HepG2 (cell line): ENCODE measurements around the gene ZBTB47. TPM values are rescaled to one million over a fixed set of nuclear protein-coding genes. Genes with fewer than 3 reads are reported as not detected.

ENCODE experiments used
- ATAC-seq: fragments of 200-7000 bp; cut with Tn5 transposase; 3 replicates; pipeline ENCODE4 v1.9.1; 2020; ENCODE audit warnings: mild to moderate bottlenecking, moderate library complexity
- BruUV-seq: library from RNA; stranded (reverse); fragments of 400-500 nt; replicated peaks from 2 replicates; lab custom pipeline; 2021; lab: Mats Ljungman, UMichigan
- CTCF ChIA-PET: fragments of 300-600 bp; formaldehyde crosslinking; extraction: SDS; loops from one replicate; lab custom pipeline; 2021; ENCODE audit warnings: low total read pairs, inconsistent platforms, low intra/inter-chr PET ratio; lab: Yijun Ruan, JAX
- POLR2A ChIA-PET: fragments of 350-600 bp; sonication (Branson Sonifier 250); formaldehyde crosslinking; loops from one replicate; lab custom pipeline; 2020; ENCODE audit warnings: antibody characterized with exemption, inconsistent platforms; lab: Yijun Ruan, JAX
- DNase-seq: peaks from one replicate; pipeline ENCODE4 v3.0.0-alpha.2; 2015; ENCODE audit warnings: low spot score
- FAIRE-seq: peaks from 3 replicates; lab custom pipeline; 2011; peaks lifted over from hg19 to GRCh38; lab: Jason Lieb, UNC
- H2AFZ ChIP-seq: one replicate; pipeline ENCODE4 v1.6.1; 2011; ENCODE audit warnings: low read length, inconsistent platforms
- H3K27ac ChIP-seq: fragments of 300-600 bp; 3 replicates; pipeline ENCODE4 v1.8.0; 2011; ENCODE audit warnings: mixed run types, mild to moderate bottlenecking, mixed read lengths, low read length, inconsistent platforms; ENCODE audit not compliant: insufficient read depth; ENCODE audit errors: extremely low read length
- H3K27me3 ChIP-seq, 2 experiments: fragments of 200-600 bp in 1 of 2; 2 replicates in 1 of 2; 3 replicates in 1 of 2; pipeline versions ENCODE4 v1.6.0 to v1.8.0; 2011; ENCODE audit warnings: low read length in 2 of 2, mild to moderate bottlenecking in 2 of 2, moderate library complexity in 2 of 2, inconsistent platforms in 1 of 2; ENCODE audit not compliant: insufficient read depth in 2 of 2, control insufficient read depth in 1 of 2
- H3K36me3 ChIP-seq, 2 experiments: fragments of 200-600 bp in 1 of 2; replicated peaks in 1 of 2; 2 replicates in 1 of 2; 3 replicates in 1 of 2; pipeline versions ENCODE4 v1.5.1 to v1.8.0; 2011; ENCODE audit warnings: low read length in 2 of 2, inconsistent platforms in 1 of 2; ENCODE audit not compliant: insufficient read depth in 2 of 2, control insufficient read depth in 1 of 2
- H3K4me1 ChIP-seq: 2 replicates; pipeline ENCODE4 v1.5.1; 2012; ENCODE audit warnings: low read length, inconsistent platforms; ENCODE audit not compliant: insufficient read depth
- H3K4me2 ChIP-seq: 2 replicates; pipeline ENCODE4 v1.6.0; 2011; ENCODE audit warnings: low read depth, low read length, inconsistent platforms
- H3K4me3 ChIP-seq, 3 experiments: fragments of 200-600 bp in 1 of 3; sonication (generic), shearing (Covaris generic) in 1 of 3; replicated peaks in 1 of 3; 2 replicates each; pipeline ENCODE4 v1.5.1; 2011 to 2016; ENCODE audit warnings: low read length in 3 of 3, inconsistent platforms in 2 of 3, low read depth in 2 of 3, mild to moderate bottlenecking in 2 of 3, control low read depth in 1 of 3, mixed read lengths in 1 of 3; ENCODE audit not compliant: insufficient read depth in 1 of 3
- H3K79me2 ChIP-seq: one replicate; pipeline ENCODE4 v1.6.1; 2011; ENCODE audit warnings: low read length, inconsistent platforms; ENCODE audit not compliant: insufficient read depth
- H3K9ac ChIP-seq: 2 replicates; pipeline ENCODE4 v1.6.0; 2011; ENCODE audit warnings: mild to moderate bottlenecking, low read depth, low read length, inconsistent platforms; ENCODE audit not compliant: insufficient read depth
- H3K9me3 ChIP-seq: 2 replicates; pipeline ENCODE4 v1.5.1; 2012; ENCODE audit warnings: mild to moderate bottlenecking, low read length
- H4K20me1 ChIP-seq: 2 replicates; pipeline ENCODE4 v1.6.0; 2011; ENCODE audit warnings: inconsistent platforms, mild to moderate bottlenecking, low read length, moderate library complexity; ENCODE audit not compliant: insufficient read depth
- HNRNPL ChIP-seq: fragments of 200-400 bp; formaldehyde crosslinking; IDR thresholded peaks from 2 replicates; pipeline ENCODE4 v1.6.1; 2017; ENCODE audit warnings: mild to moderate bottlenecking, low read depth, low read length
- KAT7 ChIP-seq: IDR thresholded peaks from 2 replicates; pipeline ENCODE4 v1.6.1; 2018; ENCODE audit warnings: borderline replicate concordance, missing compliant biosample characterization
- MAZ ChIP-seq, 2 experiments: sonication (generic) in 1 of 2; formaldehyde crosslinking in 1 of 2; IDR thresholded peaks; 2 replicates each; pipeline versions ENCODE4 v1.5.0 to v1.6.1; 2012 to 2020; ENCODE audit warnings: low read depth in 2 of 2, mild to moderate bottlenecking in 2 of 2, borderline replicate concordance in 1 of 2, improper control_type of control experiment in 1 of 2, low read length in 1 of 2, missing genetic modification reagents in 1 of 2, moderate library complexity in 1 of 2
- SRSF1 ChIP-seq: fragments of 200-400 bp; formaldehyde crosslinking; optimal IDR thresholded peaks from 2 replicates; pipeline ENCODE3; 2017; ENCODE audit warnings: mild to moderate bottlenecking, low read depth, low read length, moderate library complexity
- TEAD2 ChIP-seq: sonication (generic); formaldehyde crosslinking; IDR thresholded peaks from 2 replicates; pipeline ENCODE4 v1.9.0; 2021; ENCODE audit warnings: missing genetic modification reagents
- ZFP36 ChIP-seq: fragments of 150-350 bp; IDR thresholded peaks from 2 replicates; pipeline ENCODE4 v1.6.1; 2018; ENCODE audit warnings: borderline replicate concordance, low read length, low read depth; ENCODE audit not compliant: partially characterized antibody
- ZNF570 ChIP-seq: sonication (generic); formaldehyde crosslinking; IDR thresholded peaks from 2 replicates; pipeline ENCODE4 v1.4.0; 2020; ENCODE audit warnings: mild to moderate bottlenecking, missing genetic modification reagents, borderline replicate concordance
- WGBS: methylation state at CpG from one replicate; pipeline ENCODE4 v1.1.6; 2017; ENCODE audit warnings: low lambda C conversion rate; 5-methylcytosine and 5-hydroxymethylcytosine counted together
- in situ Hi-C: cut with HindIII; loops from 2 replicates; pipeline ENCODE4 v1.10.0; 2017; ENCODE audit warnings: low pct_unique_long_range_greater_than_20kb; ENCODE audit not compliant: extremely low pct_ligation_motif_present
- intact Hi-C: fragments of 100-400 bp; cut with micrococcal nuclease; formaldehyde crosslinking; loops from one replicate; pipeline ENCODE4 v1.10.0; 2022; ENCODE audit not compliant: unreplicated experiment
- polyA plus RNA-seq, 8 experiments: library from polyadenylated mRNA; depleted of rRNA in 3 of 8; stranded (reverse) in 7 of 8; unstranded in 1 of 8; fragments of >200 nt; fragmentation: Illumina TruSeq in 4 of 8; extraction: Trizol in 4 of 8; gene quantifications; 2 replicates each; pipeline versions ENCODE4 v1.2.1 to v1.2.3, GENCODE V29; 2011 to 2016; ENCODE audit warnings: low read depth in 4 of 8, missing spikeins in 1 of 8, mixed read lengths in 1 of 8; ENCODE audit not compliant: insufficient read depth in 1 of 8
- total RNA-seq, 5 experiments: library from RNA; depleted of rRNA; stranded (reverse); fragments of >200 nt; fragmentation: Illumina TruSeq; extraction: Trizol; gene quantifications; 2 replicates each; pipeline ENCODE4 v1.2.3, GENCODE V29; 2016; ENCODE audit warnings: low read depth in 1 of 5
- TF ChIP-seq, protein P1 (sequence below): sonication (generic); formaldehyde crosslinking; IDR thresholded peaks from 2 replicates; pipeline ENCODE4 v1.5.0; 2020; ENCODE audit warnings: mild to moderate bottlenecking, missing genetic modification reagents, borderline replicate concordance
- TF ChIP-seq, protein P2 (sequence below): fragments of 450-650 bp; IDR thresholded peaks from 2 replicates; pipeline ENCODE4 v1.6.1; 2016
- TF ChIP-seq, protein P3 (sequence below): IDR thresholded peaks from 2 replicates; pipeline ENCODE4 v1.6.1; 2016; ENCODE audit warnings: missing genetic modification reagents, missing compliant biosample characterization
- TF ChIP-seq, protein P4 (sequence below): sonication (generic); formaldehyde crosslinking; IDR thresholded peaks from 2 replicates; pipeline ENCODE4 v1.4.0; 2020; ENCODE audit warnings: missing genetic modification reagents, mild to moderate bottlenecking, borderline replicate concordance

The ZBTB47 gene
- total and polyA plus RNA-seq, 2 of the 13 experiments (the other 11 are each of a cell fraction or from before 2014, with no cell fraction given), result 1.5 to 3.1 TPM

DNA sequence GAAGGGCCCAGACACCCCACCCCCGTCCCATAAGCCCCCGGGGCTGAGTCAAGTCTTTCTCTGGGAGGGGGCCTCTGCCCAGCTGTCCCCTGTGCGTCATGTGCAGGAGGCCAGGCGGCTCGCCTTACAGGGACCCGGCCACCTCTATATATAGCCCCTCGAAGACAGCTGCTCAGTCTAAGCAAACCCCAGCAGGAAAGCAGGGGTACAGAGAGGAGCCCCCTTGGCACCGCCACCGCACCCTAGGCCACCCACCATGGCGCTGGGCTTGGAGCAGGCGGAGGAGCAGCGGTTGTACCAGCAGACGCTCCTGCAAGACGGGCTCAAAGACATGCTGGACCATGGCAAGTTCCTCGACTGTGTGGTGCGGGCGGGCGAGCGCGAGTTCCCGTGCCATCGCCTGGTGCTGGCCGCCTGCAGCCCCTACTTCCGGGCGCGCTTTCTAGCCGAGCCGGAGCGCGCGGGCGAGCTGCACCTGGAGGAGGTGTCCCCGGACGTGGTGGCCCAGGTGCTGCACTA lies 31.9 kb downstream of the ZBTB47 start, which contains the start of gene KLHL40 (continued):
- TF ChIP-seq, protein P1, sequence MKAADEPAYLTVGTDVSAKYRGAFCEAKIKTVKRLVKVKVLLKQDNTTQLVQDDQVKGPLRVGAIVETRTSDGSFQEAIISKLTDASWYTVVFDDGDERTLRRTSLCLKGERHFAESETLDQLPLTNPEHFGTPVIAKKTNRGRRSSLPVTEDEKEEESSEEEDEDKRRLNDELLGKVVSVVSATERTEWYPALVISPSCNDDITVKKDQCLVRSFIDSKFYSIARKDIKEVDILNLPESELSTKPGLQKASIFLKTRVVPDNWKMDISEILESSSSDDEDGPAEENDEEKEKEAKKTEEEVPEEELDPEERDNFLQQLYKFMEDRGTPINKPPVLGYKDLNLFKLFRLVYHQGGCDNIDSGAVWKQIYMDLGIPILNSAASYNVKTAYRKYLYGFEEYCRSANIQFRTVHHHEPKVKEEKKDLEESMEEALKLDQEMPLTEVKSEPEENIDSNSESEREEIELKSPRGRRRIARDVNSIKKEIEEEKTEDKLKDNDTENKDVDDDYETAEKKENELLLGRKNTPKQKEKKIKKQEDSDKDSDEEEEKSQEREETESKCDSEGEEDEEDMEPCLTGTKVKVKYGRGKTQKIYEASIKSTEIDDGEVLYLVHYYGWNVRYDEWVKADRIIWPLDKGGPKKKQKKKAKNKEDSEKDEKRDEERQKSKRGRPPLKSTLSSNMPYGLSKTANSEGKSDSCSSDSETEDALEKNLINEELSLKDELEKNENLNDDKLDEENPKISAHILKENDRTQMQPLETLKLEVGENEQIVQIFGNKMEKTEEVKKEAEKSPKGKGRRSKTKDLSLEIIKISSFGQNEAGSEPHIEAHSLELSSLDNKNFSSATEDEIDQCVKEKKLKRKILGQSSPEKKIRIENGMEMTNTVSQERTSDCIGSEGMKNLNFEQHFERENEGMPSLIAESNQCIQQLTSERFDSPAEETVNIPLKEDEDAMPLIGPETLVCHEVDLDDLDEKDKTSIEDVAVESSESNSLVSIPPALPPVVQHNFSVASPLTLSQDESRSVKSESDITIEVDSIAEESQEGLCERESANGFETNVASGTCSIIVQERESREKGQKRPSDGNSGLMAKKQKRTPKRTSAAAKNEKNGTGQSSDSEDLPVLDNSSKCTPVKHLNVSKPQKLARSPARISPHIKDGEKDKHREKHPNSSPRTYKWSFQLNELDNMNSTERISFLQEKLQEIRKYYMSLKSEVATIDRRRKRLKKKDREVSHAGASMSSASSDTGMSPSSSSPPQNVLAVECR, result no peak
- TF ChIP-seq MAZ (IDR thresholded peaks at IDR 0.05; ENCODE audit: borderline replicate concordance, low read depth, low read length) (no peak), MAZ (CRISPR knock-in tag; IDR thresholded peaks at IDR 0.05; ENCODE audit: low read depth) (no peak), HNRNPL (no peak)

DNA sequence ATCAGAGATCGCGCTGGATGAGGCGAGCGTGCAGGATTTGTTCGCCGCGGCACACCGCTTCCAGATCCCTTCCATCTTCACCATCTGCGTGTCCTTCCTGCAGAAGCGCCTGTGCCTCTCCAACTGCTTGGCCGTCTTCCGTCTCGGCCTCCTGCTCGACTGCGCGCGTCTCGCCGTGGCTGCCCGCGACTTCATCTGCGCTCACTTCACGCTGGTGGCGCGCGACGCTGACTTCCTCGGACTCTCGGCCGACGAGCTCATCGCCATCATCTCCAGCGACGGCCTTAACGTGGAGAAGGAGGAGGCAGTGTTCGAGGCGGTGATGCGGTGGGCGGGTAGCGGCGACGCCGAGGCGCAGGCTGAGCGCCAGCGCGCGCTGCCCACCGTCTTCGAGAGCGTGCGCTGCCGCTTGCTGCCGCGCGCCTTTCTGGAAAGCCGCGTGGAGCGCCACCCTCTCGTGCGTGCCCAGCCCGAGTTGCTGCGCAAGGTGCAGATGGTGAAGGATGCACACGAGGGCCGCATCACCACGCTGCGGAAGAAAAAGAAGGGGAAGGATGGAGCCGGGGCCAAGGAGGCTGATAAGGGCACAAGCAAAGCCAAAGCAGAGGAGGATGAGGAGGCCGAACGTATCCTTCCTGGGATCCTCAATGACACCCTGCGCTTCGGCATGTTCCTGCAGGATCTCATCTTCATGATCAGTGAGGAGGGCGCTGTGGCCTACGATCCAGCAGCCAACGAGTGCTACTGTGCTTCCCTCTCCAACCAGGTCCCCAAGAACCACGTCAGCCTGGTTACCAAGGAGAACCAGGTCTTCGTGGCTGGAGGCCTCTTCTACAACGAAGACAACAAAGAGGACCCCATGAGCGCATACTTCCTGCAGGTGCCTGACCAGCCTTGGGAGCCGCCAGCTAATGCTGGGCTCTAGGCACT lies 32.7 kb downstream of the ZBTB47 start:
- no peak overlapping the region for H3K27ac ChIP-seq
- no peak overlapping the region for H3K4me3 ChIP-seq
- no peaks in the 10 kb centered on the region for H3K36me3 ChIP-seq
- ChIA-PET POLR2A (no interaction called here), CTCF (no interaction called here)
- H3K9me3 ChIP-seq, result no peaks in the 10 kb centered on the region
- H3K79me2 ChIP-seq, result no peaks in the 10 kb centered on the region
- FAIRE-seq (no peak), ATAC-seq (no peak), DNase-seq (no peak)
- in situ Hi-C loops, result no loop called here
- H4K20me1 ChIP-seq, result no peaks in the 10 kb centered on the region
- no peak overlapping the region for H2AFZ ChIP-seq
- peaks cover 3 to 46% of the 10 kb centered on the region in 2 experiments; a peak in 3 of 5 replicates for H3K27me3 ChIP-seq
- intact Hi-C loops, result no loop called here
- no peak overlapping the region for H3K4me2 ChIP-seq
- H3K9ac ChIP-seq, result no peak overlapping the region
- WGBS, result 79% methylated on average over 77 of the region's 80 CpGs
- BruUV-seq, result no TSS peak
- peaks cover 5% of the 10 kb centered on the region; the same call in 1 of the 2 replicates for H3K4me1 ChIP-seq
- TF ChIP-seq, protein P2, sequence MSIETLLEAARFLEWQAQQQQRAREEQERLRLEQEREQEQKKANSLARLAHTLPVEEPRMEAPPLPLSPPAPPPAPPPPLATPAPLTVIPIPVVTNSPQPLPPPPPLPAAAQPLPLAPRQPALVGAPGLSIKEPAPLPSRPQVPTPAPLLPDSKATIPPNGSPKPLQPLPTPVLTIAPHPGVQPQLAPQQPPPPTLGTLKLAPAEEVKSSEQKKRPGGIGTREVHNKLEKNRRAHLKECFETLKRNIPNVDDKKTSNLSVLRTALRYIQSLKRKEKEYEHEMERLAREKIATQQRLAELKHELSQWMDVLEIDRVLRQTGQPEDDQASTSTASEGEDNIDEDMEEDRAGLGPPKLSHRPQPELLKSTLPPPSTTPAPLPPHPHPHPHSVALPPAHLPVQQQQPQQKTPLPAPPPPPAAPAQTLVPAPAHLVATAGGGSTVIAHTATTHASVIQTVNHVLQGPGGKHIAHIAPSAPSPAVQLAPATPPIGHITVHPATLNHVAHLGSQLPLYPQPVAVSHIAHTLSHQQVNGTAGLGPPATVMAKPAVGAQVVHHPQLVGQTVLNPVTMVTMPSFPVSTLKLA, result no peak
- no peak for TF ChIP-seq SRSF1
- TF ChIP-seq, protein P3, sequence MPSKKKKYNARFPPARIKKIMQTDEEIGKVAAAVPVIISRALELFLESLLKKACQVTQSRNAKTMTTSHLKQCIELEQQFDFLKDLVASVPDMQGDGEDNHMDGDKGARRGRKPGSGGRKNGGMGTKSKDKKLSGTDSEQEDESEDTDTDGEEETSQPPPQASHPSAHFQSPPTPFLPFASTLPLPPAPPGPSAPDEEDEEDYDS (CRISPR knock-in tag), result no peak
- TF ChIP-seq ZFP36, result no peak
- TF ChIP-seq, protein P4, sequence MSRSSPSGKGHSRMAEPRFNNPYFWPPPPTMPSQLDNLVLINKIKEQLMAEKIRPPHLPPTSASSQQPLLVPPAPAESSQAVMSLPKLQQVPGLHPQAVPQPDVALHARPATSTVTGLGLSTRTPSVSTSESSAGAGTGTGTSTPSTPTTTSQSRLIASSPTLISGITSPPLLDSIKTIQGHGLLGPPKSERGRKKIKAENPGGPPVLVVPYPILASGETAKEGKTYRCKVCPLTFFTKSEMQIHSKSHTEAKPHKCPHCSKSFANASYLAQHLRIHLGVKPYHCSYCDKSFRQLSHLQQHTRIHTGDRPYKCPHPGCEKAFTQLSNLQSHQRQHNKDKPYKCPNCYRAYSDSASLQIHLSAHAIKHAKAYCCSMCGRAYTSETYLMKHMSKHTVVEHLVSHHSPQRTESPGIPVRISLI (CRISPR knock-in tag), result no peak
- no peak for TF ChIP-seq TEAD2 (CRISPR knock-in tag)
- no peak for TF ChIP-seq ZNF570 (CRISPR knock-in tag)
- no peak for TF ChIP-seq KAT7 (CRISPR knock-in tag)
